ENCODE results near the gene EPS8.

- TF ChIP-seq, protein P1, sequence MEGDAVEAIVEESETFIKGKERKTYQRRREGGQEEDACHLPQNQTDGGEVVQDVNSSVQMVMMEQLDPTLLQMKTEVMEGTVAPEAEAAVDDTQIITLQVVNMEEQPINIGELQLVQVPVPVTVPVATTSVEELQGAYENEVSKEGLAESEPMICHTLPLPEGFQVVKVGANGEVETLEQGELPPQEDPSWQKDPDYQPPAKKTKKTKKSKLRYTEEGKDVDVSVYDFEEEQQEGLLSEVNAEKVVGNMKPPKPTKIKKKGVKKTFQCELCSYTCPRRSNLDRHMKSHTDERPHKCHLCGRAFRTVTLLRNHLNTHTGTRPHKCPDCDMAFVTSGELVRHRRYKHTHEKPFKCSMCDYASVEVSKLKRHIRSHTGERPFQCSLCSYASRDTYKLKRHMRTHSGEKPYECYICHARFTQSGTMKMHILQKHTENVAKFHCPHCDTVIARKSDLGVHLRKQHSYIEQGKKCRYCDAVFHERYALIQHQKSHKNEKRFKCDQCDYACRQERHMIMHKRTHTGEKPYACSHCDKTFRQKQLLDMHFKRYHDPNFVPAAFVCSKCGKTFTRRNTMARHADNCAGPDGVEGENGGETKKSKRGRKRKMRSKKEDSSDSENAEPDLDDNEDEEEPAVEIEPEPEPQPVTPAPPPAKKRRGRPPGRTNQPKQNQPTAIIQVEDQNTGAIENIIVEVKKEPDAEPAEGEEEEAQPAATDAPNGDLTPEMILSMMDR (IDR thresholded peaks at IDR 0.05): no peak
- no peak for TF ChIP-seq ZFX (IDR thresholded peaks at IDR 0.05; ENCODE audit: borderline replicate concordance)
Measured at GRCh38 chr12:15608406-15608805, 180.8 kb downstream of the EPS8 start.

Data from 22Rv1 (cell line).